ENCODE results near the gene TRPV5.

TRPV5 gene

DNA sequence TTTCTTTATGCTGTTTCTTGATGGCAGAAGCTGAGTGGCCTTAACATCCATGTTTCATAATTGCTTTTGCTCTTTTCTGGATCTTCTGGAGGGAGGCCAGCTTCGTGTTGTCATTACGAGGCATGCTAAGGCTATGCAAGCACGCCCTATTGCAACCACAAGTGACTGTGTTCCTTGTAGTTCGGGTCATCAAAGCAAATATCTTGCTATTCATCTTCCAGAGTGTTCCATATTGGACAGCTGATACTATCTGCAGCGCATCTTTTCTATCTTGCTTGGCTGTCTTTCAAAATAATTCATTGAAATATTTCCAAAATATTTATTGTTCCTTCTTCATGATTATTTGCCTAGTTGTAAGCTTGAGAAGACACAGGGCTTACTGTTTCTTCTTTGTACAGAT, 73.7 kb downstream of the TRPV5 start:
- Histone ChIP-seq H3K36me3 (ENCODE audit: control insufficient read depth, insufficient read depth, low read length) (no peaks in the 10 kb centered on the region), H3K4me3 (replicated peaks; ENCODE audit: low read depth, low read length) (no peak overlapping the region), H3K27me3 (replicated peaks; ENCODE audit: control insufficient read depth, insufficient read depth, low read length) (peaks cover 3% of the 10 kb centered on the region)
- no peak for DNase-seq (ENCODE audit: extremely low read depth, insufficient read length)
- TF ChIP-seq, protein P1, sequence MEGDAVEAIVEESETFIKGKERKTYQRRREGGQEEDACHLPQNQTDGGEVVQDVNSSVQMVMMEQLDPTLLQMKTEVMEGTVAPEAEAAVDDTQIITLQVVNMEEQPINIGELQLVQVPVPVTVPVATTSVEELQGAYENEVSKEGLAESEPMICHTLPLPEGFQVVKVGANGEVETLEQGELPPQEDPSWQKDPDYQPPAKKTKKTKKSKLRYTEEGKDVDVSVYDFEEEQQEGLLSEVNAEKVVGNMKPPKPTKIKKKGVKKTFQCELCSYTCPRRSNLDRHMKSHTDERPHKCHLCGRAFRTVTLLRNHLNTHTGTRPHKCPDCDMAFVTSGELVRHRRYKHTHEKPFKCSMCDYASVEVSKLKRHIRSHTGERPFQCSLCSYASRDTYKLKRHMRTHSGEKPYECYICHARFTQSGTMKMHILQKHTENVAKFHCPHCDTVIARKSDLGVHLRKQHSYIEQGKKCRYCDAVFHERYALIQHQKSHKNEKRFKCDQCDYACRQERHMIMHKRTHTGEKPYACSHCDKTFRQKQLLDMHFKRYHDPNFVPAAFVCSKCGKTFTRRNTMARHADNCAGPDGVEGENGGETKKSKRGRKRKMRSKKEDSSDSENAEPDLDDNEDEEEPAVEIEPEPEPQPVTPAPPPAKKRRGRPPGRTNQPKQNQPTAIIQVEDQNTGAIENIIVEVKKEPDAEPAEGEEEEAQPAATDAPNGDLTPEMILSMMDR (IDR thresholded peaks at IDR 0.05; ENCODE audit: insufficient read depth, low read length, poor library complexity, severe bottlenecking) = no peak

DNA sequence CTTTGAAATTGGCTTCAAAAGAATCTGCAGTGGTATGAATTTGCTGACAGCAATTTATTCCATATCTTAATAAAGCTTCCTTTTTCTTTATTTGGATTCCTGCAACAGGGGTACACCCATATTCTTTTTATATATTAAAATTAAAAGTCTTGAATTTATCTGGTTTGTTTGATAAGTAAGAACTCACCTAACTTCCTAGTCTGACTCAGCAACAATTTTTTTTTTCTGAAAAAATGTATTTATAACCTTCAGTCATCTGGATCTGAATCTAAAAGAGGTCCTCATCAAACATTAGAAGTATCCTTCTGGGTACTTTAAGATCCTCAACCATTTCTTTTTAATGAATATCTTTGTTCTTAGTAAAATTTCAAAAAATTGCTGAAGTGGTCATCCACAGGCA, 74.1 kb downstream of the TRPV5 start:
- no peak overlapping the region for H3K4me3 ChIP-seq (replicated peaks; ENCODE audit: low read depth, low read length)

More for the DNA sequence above, 74.1 kb downstream of the TRPV5 start:
- Histone ChIP-seq H3K36me3 (ENCODE audit: control insufficient read depth, insufficient read depth, low read length) (no peaks in the 10 kb centered on the region), H3K27me3 (replicated peaks; ENCODE audit: control insufficient read depth, insufficient read depth, low read length) (peaks cover 3% of the 10 kb centered on the region)
- DNase-seq (ENCODE audit: extremely low read depth, insufficient read length) = no peak
- TF ChIP-seq, protein P1 (IDR thresholded peaks at IDR 0.05; ENCODE audit: insufficient read depth, low read length, poor library complexity, severe bottlenecking) = no peak

Measured in GM06990 (cell line).